HG02981 (cell line): ENCODE data around the gene GHDC.
"Not testable (repeated sequence)": the region's sequence is repeated elsewhere in the genome, so short reads cannot be mapped to it uniquely, and the experiment has no call there.

Source experiments
- ATAC-seq: cut with Tn5 transposase; IDR thresholded peaks from one replicate; pipeline ENCODE4 v1.9.1; 2021; ENCODE audit warnings: mild to moderate bottlenecking, moderate library complexity; ENCODE audit not compliant: unreplicated experiment

Gene GHDC

DNA sequence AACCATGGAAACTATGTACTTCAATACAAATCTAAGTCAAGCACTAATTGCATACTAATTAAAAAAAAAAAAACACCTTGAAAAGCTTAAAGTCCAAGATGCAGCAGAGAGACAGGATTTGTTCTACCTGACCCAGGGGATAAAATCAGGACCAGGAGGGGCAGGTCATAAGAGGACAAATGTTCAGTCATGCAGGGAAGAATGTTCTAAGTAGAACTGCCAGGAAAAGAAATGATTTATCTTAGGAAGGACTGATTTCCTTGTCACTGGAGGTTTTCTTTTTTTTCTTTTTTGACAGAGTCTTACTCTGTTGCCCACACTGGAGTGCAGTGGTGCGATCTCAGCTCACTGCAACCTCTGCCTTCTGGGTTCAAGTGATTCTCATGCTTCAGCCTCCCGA lies 9.1 kb upstream of the GHDC start:
- ATAC-seq: no peak

DNA sequence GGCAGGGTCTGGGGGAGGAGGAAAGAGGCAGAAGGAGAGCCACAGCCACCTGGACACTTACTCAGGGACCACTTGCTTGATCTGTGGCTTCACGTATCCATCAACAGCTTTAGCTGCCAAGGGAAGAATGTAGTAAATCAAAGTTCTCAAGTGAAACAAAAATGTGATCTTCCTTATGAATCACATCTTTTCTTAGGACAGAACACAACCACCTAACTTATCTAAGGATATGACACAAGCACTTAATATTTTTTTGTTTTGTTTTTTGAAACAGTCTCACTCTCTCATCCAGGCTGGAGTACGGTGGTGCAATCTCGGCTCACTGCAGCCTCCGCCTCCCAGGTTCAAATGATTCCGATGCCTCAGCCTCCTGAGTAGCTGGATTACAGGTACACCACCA lies 8.4 kb upstream of the GHDC start:
- no peak for ATAC-seq

DNA sequence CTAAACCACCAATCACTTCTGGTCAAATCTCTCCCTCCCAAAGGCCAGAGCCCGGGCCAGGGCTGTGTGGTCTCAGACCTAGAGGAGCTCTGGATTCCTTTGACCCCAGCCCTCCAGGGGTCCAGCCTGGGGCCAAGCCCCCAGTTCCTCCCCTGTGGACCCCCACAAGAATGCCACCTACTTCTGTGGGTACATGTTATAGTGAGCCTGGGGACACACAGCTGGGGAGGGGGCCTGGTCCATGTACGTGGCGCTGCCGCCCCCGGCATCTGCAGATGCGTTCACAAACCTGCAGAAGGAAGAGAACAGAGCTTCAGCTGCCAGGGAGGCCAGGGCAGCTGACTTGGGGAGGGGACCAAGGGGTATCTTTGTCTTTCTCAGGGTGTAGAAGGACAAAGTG lies 7.9 kb upstream of the GHDC start:
- no peak for ATAC-seq

DNA sequence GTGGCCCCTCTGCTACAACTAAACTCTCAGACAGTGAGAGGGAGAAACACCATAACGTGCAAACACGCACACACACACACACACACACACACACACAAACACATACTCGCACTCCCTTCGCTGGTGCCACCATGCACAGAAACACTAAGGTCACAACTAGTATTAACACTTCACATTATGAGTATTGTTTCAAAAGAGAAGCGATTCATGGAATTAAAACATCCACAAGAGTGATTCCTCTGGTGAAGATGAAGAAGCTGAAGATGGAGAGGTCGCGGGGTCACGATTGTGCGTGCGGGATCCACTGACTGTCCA lies 7.1 kb upstream of the GHDC start:
- no peak for ATAC-seq

DNA sequence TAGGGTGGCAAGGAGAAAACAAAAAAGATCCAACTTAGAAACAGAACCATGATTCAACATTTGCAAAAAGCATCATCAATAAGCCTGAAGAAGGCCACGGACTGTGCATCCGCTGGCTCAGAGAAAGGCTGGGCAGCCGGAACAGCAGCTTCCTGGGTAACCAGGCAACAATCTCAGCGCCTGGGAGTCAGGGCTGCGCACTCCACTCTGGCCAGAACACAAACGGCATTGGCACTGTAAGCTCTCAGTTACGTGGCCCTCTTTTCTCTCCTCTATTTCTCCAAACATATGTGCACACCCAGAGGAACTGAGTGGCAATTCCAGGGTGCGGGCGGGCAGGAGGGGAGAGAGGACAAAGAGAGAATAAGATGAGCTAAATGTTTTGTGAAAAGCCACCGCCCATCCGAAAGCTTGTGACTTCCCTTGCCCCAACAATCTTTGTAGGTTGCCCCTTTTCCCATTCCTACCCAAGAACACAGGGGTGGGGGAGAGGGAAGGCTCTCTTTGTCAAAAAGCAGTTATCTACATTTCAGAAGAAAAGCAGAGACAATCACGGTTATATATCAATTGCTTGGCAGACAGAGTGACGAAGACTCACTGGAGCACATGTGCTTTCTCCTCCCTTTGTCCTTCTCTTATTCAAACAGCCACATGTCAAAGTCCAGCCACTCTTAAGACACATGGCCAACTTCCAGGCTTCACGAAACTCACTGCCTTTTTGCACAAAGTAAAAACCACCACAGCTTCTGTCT lies 6.6 kb upstream of the GHDC start:
- ATAC-seq: no peak

DNA sequence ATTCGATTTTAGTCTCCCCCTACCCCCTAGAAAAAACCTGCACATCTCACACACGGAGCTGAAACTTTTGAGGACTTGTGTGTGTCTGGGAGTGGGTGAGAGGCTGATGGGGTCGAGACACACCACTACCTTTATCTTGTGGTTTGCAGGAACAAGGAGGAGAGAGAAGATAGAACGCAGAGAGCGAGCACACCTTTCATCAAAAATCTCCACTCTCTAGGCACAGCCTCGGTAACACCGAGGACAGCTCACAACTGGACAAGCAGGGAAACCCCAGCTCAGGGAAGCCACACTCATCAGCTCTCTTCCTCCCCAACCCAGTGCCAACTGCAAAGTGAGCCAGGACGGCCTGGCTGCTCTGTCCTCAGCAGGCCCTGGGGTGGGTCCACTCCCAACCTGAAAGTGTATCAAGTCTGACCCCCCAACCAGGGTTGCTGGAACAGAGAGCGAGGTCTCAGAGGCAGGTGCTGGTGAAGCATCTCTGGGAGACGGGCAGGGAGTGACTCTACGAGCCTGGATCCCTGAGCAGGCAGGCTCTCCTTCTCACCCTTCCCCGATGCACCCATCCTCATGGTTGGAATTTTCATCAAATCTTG lies 5.2 kb upstream of the GHDC start:
- ATAC-seq: no peak

DNA sequence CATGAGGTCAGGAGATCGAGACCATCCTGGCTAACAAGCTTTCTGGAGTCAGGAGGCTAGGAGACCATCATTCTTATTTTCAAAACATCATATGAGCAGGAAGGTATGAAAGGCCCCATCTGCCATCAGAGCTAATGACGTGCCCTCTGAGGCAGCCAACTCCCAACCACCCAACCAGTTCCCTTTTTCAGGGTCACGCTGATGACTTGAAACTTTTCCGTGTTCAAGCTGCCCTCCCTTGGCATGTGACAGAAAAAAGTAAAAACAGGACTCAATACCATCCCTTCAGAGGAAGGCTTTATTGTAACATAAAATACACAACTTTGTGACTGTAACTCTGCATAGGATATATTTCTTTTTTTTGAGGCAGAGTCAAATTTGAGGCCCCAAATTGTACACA lies 4.6 kb upstream of the GHDC start:
- ATAC-seq: no peak

DNA sequence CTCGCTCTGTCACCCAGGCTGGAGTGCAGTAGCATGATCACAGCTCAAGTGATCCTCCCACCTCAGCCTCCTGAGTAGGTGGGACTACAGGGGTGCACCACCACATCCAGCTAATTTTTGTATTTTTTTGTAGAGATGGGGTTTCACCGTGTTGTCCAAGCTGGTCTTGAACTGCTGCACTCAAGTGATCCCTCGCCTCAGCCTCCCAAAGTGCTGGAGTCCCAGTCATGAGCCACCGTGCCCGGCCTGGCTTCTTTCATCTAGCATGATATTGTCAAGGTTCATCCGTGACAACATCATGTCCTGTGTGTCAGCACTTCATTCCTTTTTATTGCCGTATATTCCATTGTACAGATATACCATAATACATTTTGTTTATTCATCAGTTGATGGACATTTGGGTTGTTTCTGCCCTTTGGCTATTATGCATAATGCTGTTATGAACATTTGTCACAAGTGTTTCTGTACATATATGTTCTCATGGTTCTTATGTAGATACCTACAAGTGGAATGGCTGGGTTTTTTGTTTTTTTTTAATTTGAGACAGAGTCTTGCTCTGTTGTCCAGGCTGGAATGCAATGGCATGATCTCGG lies 3.4 kb upstream of the GHDC start:
- ATAC-seq: no peak

DNA sequence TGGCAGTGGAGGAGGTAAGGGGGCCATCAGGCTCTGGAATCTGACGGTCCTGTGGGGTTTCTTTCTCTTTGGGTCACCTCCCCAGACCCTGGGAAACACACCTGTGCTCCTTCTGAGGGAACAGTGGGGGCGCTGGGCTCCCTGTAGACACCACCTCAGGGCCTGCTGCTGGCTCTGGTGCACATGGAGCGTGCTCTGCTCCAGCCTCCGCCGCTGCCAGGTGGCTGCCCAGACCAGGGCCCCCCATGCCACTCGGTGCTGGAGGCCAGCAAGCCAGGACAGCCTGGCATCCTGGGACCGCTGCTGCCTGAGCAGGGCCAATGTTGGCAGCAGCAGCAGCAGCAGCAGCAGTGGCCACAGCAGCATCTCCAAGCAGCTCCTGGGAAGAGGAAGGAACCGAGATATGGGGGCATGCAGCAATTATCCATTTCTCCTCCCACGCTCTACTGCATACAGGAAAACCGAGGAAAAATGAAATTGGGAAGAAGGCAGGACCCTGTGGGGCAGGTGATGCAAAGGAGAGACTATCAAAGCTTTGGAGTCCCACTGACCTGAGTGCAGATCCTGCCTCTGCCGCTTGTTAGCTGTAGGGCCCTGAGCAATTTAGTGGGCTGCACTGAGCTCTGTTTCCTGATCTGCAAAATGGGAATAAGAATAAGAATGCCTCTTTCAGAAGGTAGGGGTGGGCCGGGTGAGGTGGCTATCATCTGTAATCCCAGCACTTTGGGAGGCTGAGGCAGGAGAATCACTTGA lies 902 bp downstream of the GHDC start:
- ATAC-seq: no peak

DNA sequence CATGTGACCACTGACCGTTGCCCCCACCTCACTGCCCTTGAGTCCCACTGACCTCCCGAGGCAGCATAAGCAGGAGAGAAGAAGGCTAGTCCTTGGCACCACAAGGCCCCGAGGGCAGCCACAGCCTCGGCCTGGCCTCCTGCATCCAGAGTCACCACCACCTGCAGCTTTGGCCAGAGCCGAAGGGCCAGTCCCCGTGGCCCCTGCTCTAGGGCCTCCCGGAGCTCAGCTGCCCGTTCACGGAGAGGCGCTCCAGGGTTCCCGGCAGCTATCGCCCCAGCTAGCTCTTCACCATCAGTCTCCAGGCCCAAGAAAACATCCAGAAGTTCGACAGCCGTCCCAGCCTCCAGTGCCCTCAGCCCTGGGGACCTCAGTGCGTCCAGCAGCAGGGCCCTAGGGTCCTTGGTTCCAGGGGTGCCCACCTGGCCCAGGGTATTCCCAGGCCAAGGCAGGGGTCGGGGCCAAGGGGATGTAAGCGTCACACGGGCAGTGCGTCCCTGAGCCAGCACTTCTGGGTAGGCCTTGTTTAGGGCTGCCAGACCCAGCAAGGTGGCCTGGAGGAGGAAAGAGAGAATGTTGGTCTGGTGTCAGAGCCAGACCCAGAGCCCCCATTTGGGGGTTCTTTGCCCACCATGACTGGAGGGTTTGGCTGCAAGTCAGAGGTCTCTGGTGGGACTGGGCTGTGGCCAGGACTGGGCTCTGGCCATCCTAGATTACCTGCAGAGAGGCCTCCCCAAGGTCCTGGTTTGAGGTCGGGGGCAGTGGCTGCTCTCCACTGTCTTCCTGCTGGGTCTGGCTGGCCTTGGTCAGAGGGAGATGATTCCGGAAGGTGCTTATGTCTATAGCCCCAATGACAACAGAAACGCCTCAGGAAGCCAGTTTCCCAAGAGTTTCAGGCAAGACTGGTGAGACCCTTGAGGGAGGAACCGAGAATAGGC lies 1.8 kb downstream of the GHDC start:
- ATAC-seq: no peak

DNA sequence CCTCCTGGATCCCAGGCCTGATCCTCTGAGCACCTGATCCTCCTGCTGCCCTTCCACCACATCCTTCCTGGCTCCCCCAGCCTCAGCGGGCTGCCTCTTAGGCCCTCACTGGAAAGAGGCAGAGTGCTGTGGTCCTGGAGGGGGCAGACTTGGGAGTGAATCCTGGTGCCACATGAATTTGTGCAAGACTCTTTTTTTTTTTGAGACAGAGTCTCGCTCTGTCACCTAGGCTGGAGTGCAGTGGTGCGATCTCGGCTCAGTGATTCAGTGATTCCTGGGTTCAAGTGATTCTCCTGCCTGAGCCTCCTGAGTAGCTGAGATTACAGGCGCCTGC lies 3.1 kb downstream of the GHDC start:
- ATAC-seq: no peak

DNA sequence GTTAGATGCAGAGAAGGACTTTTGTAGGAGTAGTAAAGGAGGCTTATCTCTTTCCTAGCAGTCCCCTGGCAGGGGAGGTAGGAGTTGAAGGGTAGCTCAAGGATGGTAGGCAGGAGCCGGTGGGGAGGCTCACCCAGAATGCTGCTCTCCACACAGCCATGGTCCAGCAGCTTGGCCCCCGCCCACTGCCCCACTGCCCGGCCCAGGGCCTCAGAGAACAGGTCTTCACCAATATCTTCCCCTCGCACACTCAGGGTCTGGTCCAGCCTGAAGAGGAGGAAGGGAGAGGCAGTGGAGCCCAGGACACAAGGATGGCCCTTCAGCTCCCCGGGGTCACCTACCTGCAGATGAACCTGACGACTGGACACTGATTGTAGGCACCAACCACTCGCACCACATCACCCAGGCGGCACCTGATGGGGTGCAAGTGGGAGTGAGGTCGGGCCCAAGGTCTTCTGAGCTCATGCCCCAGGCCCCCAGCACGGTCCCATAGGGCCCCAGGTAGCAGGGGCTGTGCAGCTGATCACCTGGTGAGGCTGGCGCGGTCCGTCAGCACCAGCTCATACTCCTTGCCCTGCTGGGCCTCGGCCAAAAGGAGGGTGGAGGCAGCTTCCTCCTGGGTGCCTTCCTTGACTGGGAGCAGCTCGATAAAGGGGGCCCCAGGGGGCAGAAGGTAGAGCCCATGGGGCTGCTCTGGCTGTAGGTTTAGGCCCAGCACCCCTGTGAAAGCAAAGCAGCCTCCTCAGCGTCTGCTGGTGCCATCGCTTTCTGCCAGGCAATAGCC lies 3.6 kb downstream of the GHDC start:
- ATAC-seq: no peak

DNA sequence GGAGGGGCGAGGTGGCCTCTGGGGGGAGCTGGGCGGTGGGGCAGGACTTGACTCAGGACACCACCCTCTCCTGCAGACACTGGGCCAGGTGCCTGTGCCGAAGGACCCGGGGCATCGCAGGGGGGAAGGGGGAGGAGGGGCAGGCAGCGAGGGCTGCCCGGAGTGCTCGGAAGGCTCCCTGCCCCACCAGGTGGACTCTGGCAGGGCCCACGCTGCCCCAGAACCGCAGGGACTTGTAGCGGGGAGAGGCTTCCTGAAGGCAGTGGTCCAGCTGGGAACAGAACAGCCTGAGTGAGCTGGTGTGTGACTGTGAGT lies 4.7 kb downstream of the GHDC start:
- no peak for ATAC-seq

DNA sequence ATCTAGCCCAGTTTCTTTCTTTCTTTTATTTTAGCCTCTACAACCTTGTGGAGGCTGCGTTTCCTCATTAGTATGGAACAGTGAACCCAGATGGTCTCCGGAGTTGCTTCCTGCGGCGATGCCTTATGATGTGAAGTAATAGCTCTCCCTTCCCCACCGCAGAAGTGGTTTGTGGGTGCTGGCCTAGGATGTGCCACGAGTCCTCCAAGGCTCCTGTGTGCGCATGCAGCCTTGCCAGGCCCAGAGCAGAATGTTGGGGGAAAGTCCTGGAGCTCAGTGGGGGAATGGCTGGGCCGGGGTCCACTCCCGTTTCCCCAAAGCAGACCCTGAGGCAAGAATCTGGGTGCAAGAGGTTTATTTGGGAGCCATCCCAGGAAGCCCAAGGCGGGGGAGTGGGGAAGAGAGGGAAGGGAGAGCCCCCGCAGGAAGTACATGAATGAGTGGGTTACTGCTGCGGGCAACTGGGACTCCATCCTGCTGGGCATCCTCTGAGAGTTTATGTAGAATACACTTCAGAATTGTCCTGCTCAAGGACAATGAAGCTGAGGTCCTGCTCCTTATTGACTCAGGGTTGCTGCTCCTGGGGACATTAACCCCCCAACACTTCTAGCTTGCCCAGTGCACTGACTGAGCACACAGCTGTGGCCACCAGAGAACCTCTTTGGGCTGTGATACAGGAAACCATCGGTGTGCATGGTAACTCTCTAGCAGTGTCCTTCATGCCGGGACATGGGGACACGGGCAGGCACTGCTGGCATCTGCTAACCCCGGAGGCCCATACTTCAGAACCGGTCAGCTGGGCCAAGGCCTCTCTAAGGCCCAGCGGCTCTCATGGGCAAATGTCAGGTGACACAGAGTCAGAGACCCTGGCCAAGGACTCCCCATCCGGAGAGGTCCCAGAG lies 5.3 kb downstream of the GHDC start:
- ATAC-seq: no peak

DNA sequence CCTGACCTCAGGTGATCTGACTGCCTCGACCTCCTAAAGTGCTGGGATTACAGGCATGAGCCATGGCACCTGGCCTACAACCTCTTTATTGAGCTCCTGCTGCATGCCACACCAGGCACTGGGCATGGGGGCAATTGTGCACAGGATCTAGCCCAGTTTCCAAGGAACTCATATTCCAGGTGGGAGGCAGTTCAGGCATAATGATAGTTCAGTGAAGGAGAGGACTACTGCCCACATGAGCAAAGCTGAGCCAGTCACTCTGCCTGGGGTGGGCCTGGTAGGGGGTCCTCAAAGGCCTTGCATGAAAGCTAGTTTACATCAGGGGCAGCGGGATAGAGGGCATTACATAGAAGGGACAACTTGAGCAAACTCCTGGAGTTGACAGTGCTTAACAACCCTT lies 6.5 kb downstream of the GHDC start:
- no peak for ATAC-seq

DNA sequence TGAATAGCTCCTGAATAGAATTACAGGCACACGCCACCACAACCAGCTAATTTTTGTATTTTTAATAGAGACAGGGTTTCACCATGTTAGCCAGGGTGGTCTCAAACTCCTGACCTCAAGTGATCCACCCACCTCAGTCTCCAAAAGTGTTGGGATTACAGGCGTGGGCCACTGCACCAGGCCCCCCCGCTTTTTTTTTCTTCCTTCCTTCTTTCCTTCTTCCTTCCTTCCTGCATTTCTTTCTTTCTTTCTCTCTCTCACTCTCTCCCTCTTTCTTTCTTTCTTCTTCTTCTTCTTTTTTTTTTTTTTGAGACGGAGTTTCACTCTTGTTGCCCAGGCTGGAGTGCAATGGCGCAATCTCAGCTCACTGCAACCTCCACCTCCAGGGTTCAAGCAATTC lies 8.1 kb downstream of the GHDC start:
- ATAC-seq: not testable (repeated sequence)

DNA sequence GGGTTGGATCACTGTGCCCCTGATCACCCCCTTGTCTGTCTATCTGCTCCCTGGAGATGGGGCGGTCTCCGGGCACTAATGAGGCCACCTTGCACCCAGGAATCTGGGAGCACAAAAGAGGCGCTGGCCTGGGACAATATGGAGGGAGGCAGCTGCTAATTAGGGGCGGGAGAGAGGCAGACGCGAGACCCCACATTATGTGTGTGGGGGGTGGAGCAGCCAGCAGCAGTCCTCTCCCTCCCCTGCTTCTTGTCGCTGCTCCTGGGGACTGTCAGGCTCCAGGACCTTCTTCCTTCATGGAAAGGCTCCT lies 8.7 kb downstream of the GHDC start:
- no peak for ATAC-seq

DNA sequence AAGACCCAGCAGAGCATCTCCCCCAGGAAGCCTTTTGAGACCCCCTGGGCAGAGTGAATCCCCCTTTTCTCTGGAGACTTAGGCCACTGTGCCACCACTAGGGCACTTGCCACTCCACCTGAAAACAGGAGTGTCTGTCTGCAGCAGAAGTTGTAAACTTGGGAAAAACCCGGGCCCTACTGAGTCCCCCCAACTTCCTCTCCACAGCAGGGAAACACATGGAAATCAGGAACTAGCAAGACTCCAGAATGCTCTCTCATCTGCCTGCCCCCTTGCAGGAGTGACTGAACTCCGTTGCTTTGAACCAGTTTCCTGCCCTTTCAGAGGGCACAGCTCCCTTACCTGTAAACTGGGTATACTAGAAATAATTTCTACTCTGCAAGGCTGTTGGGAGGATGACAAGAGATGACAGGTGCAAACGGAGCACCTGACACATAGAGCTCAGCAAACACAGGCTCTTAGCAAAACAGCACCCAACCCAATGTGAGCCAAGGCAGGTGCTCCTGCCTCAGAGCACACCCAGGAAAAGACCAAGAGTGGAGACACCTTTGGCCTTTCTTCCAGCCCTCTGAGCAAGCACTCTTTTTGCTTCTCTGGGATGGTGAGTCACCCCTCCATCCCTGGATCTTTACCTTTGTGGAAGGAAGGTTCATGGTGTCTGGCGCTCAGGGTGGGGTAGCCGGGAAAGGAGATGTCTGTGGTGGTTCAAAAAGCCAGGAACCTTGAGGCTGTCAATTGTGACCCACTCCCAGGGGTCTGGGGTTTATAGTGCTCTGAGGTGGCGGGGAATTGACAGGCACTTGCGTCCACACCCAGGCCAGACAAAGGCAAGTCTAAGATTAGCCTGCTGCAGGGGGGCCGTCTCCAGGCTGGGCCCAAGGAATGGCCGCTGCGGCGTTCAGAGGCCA lies 9.3 kb downstream of the GHDC start, which contains the start of gene HCRT:
Gene HCRT, minus strand, starts transcription at position 740 of the 908 bp plus-strand sequence. Its CDS starts 87 bp downstream, at position 653.
- no peak for ATAC-seq
